Measurements from ENCODE around the gene IL6ST. TPM values are rescaled to one million over a fixed set of nuclear protein-coding genes. Genes with fewer than 3 reads are reported as not detected.

Gene IL6ST
- total RNA-seq, 1 donor from 2014 or later: 197 TPM

GRCh38 chr5:55885359-55885758 is 109.4 kb downstream of the IL6ST start:
- Mint-ChIP-seq H3K9me3 (ENCODE audit: unreplicated experiment) (no peaks in the 10 kb centered on the region), H3K36me3 (ENCODE audit: unreplicated experiment) (no peaks in the 10 kb centered on the region), H3K4me3 (ENCODE audit: unreplicated experiment) (no peak overlapping the region), H3K4me1 (ENCODE audit: unreplicated experiment) (no peaks in the 10 kb centered on the region), H3K27ac (ENCODE audit: unreplicated experiment) (no peak overlapping the region), H3K27me3 (ENCODE audit: unreplicated experiment) (no peaks in the 10 kb centered on the region)
- no peak for DNase-seq (ENCODE audit: extremely low spot score, unreplicated experiment)
- TF ChIP-seq CTCF (IDR thresholded peaks at IDR 0.05): no peak

Other genes starting within 250 kb of the IL6ST start
- 0.29 TPM in 1 of 2 replicates, not detected in the other for gene IL31RA, start 143.6 kb downstream of the IL6ST start, total RNA-seq
- gene ANKRD55, start 238.4 kb upstream of the IL6ST start, total RNA-seq: not detected in 2 replicates

Data from osteocyte (in vitro differentiated cells).